CD4-positive, alpha-beta T cell treated with Interleukin-2 at 100 ng/mL for 4 hours (primary cell): ENCODE data around the gene TRPM5.
"Not testable (repeated sequence)": the region's sequence is repeated elsewhere in the genome, so short reads cannot be mapped to it uniquely, and the experiment has no call there.

Source experiments
- DNase-seq: peaks from one replicate; pipeline ENCODE4 v3.0.0-alpha.2; 2020; ENCODE audit warnings: low spot score

Gene TRPM5

GRCh38 chr11:2443881-2444820 lies at the start of gene TRPM5:
Gene TRPM5, minus strand, starts transcription at chr11:2444514. Its CDS starts 21,478 bp downstream, at chr11:2423036.
- DNase-seq = peak; percentile 60

- DNase-seq = no peak
These were observed 44.8 kb upstream of the TRPM5 start for GRCh38 chr11:2489083-2489482.

GRCh38 chr11:2488004-2488403 lies 43.7 kb upstream of the TRPM5 start:
- DNase-seq = no peak

GRCh38 chr11:2484576-2485125 lies 40.3 kb upstream of the TRPM5 start:
- DNase-seq = no peak

- DNase-seq = no peak
These were observed 39.1 kb upstream of the TRPM5 start for GRCh38 chr11:2483426-2483825.

- no peak for DNase-seq
These were observed 38.4 kb upstream of the TRPM5 start for GRCh38 chr11:2482745-2483144.

- DNase-seq = no peak
These were observed 37.9 kb upstream of the TRPM5 start for GRCh38 chr11:2482204-2482603.

- DNase-seq = no peak
These were observed 36.9 kb upstream of the TRPM5 start for GRCh38 chr11:2481253-2481652.

- no peak for DNase-seq
These were observed 36.5 kb upstream of the TRPM5 start for GRCh38 chr11:2480874-2481220.

- DNase-seq = not testable (repeated sequence)
These were observed 36.0 kb upstream of the TRPM5 start for GRCh38 chr11:2480067-2480873.

- DNase-seq = no peak
These were observed 33.6 kb upstream of the TRPM5 start for GRCh38 chr11:2477936-2478335.

- no peak for DNase-seq
These were observed 32.9 kb upstream of the TRPM5 start for GRCh38 chr11:2477254-2477653.

GRCh38 chr11:2475136-2475918 lies 31.0 kb upstream of the TRPM5 start:
- no peak for DNase-seq

- DNase-seq = no peak
These were observed 30.0 kb upstream of the TRPM5 start for GRCh38 chr11:2474059-2474901.

- DNase-seq = no peak
These were observed 29.2 kb upstream of the TRPM5 start for GRCh38 chr11:2473361-2474058.

- no peak for DNase-seq
These were observed 28.3 kb upstream of the TRPM5 start for GRCh38 chr11:2472428-2473186.

- no peak for DNase-seq
These were observed 27.4 kb upstream of the TRPM5 start for GRCh38 chr11:2471804-2472096.

GRCh38 chr11:2471048-2471803 lies 26.9 kb upstream of the TRPM5 start:
- DNase-seq = no peak

- DNase-seq = no peak
These were observed 26.2 kb upstream of the TRPM5 start for GRCh38 chr11:2470495-2470894.
